Endothelial cell of umbilical vein (primary cell): Measurements from ENCODE around the gene SLC9A9.

ENCODE experiments used
- POLR2A ChIP-seq: IDR thresholded peaks from 2 replicates; pipeline ENCODE4 v1.6.1; 2012; ENCODE audit warnings: low read depth, mild to moderate bottlenecking, control low read depth, low read length
- TF ChIP-seq, protein P1 (sequence below), 2 donors: IDR thresholded peaks; 1 replicate in 1 of 2; 2 replicates in 1 of 2; pipeline ENCODE4 v1.5.1; 2011; ENCODE audit warnings: low read length in 2 of 2, mild to moderate bottlenecking in 2 of 2, moderate library complexity in 2 of 2, control low read depth in 1 of 2, inconsistent platforms in 1 of 2, low read depth in 1 of 2; ENCODE audit not compliant: insufficient read depth in 1 of 2; ENCODE audit errors: extremely low read depth in 1 of 2
- TF ChIP-seq, protein P2 (sequence below): IDR thresholded peaks from 2 replicates; pipeline ENCODE4 v1.6.1; 2011; ENCODE audit not compliant: insufficient read depth, insufficient read length

DNA sequence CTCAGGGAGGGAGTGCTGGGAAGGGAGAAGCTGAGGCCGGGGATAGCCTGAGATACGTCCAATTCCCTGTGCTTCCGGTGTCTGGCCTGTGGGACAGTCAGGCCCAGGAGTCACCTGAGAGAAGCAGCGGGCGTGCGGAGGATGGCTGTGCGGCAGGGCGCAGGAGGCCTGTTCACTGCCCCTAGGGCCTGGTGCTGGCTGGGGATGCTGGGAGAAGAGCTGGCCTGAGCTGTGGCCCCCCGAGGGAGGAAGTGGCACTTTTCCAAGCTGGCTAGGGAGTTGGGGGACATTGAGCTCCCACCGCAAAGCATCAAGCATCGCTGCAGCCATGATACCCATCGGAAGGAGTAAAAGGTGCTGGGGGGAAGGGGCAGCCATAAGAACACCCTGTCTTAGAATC is 619.9 kb downstream of the SLC9A9 start:
- TF ChIP-seq, protein P1, sequence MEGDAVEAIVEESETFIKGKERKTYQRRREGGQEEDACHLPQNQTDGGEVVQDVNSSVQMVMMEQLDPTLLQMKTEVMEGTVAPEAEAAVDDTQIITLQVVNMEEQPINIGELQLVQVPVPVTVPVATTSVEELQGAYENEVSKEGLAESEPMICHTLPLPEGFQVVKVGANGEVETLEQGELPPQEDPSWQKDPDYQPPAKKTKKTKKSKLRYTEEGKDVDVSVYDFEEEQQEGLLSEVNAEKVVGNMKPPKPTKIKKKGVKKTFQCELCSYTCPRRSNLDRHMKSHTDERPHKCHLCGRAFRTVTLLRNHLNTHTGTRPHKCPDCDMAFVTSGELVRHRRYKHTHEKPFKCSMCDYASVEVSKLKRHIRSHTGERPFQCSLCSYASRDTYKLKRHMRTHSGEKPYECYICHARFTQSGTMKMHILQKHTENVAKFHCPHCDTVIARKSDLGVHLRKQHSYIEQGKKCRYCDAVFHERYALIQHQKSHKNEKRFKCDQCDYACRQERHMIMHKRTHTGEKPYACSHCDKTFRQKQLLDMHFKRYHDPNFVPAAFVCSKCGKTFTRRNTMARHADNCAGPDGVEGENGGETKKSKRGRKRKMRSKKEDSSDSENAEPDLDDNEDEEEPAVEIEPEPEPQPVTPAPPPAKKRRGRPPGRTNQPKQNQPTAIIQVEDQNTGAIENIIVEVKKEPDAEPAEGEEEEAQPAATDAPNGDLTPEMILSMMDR (IDR thresholded peaks at IDR 0.05; ENCODE audit: extremely low read depth in 1 of 2, insufficient read depth in 1 of 2, low read depth in 1 of 2, low read length in 2 of 2): no peak
- no peak for TF ChIP-seq POLR2A
- TF ChIP-seq, protein P2, sequence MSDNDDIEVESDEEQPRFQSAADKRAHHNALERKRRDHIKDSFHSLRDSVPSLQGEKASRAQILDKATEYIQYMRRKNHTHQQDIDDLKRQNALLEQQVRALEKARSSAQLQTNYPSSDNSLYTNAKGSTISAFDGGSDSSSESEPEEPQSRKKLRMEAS: no peak
